DMS 273 (cell line): Measurements from ENCODE around the gene GYPC.

Source experiments
- DNase-seq: peaks from one replicate; lab custom pipeline; 2025; ENCODE audit not compliant: unreplicated experiment; lab: John Stamatoyannopoulos, UW

Gene GYPC

DNA sequence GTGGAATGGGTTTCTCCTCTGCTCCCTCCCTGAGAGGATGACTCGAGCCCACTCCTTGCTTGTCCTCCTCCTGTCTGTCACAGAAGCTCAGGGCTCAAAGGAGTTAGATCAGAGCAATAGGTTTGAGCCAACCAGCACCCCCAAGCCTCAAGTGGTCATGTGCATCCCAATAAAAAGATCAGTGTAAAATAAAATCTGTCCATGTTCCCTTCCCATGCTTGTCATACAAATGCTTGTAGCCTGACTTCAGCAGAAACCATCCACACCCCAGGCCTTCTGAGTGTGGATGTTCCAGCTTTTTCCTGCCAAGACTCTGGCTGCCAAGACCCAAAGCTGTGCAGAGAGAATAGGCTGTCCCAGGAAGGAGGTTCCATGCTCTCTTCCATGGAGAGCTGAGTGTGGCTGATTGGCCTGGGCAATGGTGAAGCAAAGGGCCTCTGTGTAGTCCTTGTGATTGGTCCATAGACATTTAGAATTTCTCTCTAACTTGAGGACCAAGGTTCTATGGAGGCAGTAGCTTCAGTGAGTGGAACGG lies 67.4 kb downstream of the GYPC start:
- DNase-seq = no peak

- no peak for DNase-seq
Observed at GRCh38 chr2:126725580-126725979, 69.6 kb downstream of the GYPC start.

GRCh38 chr2:126729896-126730295 lies 73.9 kb downstream of the GYPC start:
- DNase-seq = no peak

- no peak for DNase-seq
Observed at GRCh38 chr2:126730655-126731054, 74.7 kb downstream of the GYPC start.

DNA sequence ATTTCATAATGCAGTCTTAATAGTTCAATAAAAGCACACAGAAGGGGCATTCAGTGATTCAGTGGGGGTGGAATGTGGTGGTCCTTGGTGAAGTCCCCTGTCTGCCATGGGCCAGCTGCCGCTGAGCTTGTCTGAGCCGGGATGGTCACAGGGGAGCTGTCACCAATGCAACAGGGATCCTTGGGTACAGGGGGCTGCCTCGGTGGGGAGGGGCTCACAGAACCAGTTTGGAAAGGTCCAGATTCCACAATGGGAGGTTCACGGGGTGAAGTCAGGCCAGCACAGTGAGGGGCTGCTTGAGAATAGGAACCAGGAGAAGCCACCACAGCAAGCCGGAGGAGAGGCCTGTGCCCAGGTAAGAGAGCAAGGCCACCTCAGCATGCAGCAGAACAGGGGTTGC lies 75.4 kb downstream of the GYPC start:
- no peak for DNase-seq

DNA sequence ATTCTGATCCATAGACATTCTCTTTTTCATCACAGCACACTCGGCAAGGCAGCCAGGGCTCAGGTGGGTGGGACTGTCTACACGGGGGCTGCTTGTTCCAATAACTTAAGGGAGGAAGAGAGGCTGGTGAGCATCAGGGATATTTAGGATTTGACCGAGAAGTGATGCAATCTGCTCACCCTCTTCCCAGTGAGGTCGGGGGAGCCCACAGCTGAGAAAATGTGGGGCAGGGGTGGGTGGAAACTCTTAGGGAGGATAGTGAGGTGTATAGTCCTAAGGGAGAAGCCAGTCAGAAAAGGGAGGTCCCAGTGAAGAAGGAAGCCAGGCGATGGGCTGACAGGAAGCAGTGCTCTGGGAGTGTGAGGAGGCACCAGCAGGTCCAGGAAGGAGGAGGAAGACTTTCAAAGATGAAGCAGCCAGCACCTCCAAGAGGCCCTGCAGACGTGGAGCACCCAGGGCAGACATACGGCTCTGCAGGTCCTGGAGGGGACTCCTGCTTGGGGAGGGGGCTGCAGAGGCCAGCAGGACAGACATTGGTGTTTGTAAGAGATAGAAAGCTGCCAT lies 76.8 kb downstream of the GYPC start:
- no peak for DNase-seq

DNA sequence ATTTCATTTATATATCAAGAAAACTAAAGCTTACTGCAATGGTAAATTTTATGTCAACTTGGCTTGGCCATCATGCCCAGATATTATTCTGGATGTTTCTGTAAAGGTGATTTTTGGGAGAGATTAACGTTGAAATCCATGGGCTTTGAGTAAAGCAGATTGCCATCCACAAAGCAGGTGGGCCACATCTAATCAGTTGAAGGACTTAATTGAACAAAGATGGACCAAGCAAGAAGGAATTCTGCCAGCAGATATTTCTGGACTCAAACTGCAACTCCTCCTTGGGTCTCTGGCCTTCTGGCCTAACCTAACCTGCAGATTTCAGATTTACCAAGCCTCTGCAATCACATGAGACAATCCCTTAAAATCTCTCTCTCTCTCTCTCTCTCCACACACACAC lies 77.8 kb downstream of the GYPC start:
- DNase-seq = no peak

DNA sequence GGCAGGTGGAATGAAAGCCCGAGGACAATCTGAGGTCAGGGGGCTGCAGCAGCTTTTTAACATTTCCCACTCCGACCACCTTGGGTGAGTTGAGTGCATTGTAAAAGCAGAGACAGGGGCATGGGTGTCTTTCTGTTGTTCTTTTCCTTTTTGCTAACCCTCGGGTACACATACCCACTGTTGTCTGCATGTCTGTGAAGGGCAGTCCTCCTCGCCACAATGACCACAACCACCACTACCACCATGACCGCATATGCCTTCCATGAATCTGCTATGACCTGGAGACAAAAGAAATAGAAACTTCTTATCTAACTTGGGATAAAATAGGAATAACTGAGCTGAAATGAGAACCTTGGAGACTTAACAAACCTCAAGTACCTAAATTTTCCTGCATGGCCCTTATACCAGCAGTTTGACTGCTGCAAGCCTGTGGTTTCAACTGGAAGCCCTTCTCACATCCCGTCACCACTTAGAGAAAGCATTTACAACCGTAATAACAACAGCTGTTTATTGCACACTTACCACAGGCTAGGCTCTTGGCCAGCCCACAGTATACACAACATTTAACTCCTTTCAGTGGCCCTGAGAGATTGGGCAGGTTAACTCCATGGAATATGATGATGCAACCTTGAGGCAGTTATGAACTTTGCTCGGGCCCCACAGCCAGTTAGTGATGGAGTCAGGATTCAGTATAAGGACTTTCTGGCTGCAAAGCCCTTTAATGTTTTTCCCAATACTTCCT lies 80.3 kb downstream of the GYPC start:
- no peak for DNase-seq

- DNase-seq = peak; percentile 55
Observed at GRCh38 chr2:126739141-126739540, 83.2 kb downstream of the GYPC start.

DNA sequence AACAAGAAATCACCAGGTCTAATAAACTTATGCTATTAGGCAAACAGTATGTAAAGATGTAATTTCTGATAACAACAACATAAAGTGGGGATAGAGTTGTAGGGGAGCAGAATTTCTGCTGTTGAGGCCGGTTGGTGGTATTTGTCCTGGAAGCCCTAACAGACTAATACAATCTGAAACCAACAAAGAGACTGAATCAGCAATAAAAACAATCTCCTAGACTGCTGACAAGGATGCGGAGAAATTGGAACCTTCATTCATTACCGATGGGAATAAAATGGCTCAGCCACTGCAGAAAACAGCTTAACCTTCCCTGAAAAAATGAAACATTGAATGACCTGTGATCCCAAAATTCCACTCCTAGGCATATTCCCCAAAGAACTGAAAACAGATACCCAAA lies 88.7 kb downstream of the GYPC start:
- no peak for DNase-seq
